A204.1 (cell line): ENCODE measurements around the gene ADIPOR2.

Experiments used
- FAIRE-seq: peaks from 2 replicates; lab custom pipeline; 2012; peaks lifted over from hg19 to GRCh38; lab: Jason Lieb, UNC

Gene ADIPOR2, protein sequence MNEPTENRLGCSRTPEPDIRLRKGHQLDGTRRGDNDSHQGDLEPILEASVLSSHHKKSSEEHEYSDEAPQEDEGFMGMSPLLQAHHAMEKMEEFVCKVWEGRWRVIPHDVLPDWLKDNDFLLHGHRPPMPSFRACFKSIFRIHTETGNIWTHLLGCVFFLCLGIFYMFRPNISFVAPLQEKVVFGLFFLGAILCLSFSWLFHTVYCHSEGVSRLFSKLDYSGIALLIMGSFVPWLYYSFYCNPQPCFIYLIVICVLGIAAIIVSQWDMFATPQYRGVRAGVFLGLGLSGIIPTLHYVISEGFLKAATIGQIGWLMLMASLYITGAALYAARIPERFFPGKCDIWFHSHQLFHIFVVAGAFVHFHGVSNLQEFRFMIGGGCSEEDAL

DNA sequence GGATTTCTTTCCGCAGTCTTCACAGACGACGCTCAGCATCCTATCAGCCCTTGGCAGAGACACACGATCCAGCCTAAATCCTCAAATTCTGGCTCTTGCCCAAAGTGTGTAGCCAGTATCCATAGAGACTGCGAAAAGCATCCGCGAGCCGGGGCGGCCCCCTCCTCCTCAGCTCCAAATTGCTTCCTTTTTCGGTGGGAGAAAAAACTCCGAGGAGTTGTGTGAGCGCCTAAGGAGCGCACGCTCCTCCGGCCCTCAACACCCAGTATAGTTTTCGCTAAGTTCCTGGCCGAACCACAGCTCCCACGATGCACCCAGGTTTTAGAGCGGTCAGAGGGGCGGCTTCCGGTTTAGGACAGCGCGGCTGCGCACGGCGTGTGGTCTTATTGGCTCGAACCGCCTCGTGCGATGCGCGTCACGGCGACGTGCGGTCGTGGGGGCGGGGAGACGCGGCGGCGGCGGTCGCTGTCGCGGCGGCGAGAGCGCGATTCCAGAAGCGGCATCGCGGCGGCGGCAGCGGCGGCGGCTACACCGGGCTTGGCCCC is at the start of gene ADIPOR2:
Gene ADIPOR2, plus strand, starts transcription at position 493 of the 545 bp plus-strand sequence. CDS start 63,274 bp downstream, outside the sequence.
- no peak for FAIRE-seq

DNA sequence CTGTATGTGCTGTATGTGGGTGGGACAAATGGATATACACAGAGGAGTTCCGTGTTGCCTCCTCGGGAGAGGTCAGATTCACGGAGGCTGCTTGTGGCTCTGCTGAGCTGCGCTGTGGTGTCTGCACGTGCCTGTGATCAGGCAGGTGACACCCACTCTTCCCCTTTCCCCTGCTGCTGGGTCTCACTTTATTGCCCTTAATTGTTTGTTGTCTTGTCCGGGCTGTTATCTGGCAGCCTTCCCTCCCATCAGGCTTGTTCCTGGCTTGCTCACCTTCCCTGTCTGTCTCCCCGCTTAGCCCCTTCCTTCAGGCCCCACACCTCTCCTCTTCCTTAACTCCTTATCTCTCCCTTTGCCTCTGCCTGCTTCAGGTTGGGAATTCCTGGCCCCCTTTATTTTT is 48.4 kb upstream of the ADIPOR2 start:
- no peak for FAIRE-seq

DNA sequence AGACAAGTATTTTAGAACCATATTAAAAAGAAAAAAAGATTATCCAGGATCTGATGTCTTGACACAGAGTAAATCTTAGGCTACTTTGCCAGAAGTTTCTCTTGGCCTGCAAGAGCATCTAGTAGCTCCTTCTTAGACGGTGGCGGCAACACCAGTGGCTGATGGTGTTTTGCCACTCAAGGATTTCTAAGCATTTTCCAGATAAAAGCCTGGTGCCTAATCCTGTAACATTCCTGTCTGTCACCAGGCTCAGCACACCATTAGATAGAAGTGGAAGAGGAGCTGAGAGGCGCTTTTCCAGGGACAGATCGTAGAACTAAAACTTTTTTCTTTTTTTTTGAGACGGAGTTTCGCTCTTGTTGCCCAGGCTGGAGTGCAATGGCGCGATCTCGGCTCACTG is 47.8 kb upstream of the ADIPOR2 start:
- FAIRE-seq: no peak

DNA sequence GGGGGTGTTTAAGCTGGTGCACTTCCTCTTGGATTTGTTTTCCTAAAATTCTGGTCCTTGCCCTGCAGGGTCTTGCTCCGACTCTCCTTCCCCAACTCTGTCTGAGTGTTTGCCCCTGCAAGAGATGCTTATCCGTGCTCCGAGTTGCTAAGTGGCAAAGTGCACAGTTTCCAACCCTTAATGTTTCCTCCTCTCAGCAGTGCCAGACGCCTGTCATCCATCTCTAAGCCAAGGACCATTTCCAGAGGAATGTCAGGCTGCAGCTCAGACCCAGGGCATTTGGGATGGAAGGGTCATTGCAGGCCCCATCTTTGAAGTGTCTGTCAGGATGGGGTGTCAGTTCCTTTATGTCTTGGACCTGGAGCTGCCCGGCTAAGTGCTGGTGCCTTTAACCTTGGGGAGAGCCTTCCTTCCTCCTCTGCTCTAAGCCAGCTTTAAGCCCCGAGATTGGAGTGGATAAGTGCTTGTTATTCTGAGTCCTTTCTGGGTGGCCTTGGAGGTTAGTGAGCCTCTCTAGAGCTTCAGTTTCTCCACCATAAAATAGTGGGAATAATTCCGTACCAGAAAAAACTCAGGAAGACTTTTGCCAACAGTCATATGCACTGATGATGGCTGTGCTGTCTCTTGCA is 46.9 kb upstream of the ADIPOR2 start:
- no peak for FAIRE-seq

DNA sequence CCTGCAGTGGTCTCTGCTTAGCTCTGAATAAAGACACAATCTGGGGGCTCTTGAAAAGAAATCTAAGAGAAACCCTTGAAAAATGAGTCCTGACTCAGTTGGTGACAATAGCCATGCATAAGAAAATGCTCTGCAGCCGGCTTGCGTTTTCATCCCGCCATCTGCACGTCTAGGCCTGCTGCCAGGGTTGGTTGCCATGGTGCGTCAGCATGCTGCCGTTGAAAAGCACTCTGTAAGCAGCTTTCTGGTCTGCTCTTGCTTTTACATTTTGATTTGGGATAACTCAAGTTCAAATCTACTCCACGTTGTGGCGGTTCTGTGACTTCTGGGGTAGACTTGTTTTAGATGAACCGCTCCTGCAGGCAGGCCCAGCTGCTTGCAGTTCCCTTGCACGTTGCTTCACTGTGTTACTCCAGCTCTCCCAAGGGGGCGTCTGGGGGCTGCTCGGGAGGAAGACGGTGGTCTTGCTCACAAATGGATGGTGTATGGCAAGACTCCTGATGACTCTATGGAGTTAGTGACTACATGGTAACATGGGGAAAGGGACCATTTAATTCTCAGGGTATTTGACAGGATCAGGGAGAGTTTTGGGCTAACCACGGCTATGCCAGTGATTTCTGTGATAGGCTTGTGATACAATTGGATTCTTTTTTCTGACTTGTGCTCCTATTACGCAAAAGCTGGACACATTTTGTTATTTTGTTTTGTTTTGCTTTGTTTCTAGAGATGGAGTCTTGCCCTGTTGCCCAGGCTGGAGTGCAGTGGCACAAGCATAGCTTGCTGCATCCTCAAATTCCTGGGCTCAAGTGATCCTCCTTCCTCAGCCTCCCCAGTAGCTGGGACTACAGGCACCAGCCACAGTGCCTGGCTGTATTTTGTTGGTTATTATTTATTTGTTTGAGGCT is 46.1 kb upstream of the ADIPOR2 start:
- no peak for FAIRE-seq

DNA sequence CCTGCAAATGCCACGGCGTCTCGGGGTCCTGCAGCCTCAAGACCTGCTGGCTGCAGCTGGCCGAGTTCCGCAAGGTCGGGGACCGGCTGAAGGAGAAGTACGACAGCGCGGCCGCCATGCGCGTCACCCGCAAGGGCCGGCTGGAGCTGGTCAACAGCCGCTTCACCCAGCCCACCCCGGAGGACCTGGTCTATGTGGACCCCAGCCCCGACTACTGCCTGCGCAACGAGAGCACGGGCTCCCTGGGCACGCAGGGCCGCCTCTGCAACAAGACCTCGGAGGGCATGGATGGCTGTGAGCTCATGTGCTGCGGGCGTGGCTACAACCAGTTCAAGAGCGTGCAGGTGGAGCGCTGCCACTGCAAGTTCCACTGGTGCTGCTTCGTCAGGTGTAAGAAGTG is 45.1 kb upstream of the ADIPOR2 start:
- no peak for FAIRE-seq

DNA sequence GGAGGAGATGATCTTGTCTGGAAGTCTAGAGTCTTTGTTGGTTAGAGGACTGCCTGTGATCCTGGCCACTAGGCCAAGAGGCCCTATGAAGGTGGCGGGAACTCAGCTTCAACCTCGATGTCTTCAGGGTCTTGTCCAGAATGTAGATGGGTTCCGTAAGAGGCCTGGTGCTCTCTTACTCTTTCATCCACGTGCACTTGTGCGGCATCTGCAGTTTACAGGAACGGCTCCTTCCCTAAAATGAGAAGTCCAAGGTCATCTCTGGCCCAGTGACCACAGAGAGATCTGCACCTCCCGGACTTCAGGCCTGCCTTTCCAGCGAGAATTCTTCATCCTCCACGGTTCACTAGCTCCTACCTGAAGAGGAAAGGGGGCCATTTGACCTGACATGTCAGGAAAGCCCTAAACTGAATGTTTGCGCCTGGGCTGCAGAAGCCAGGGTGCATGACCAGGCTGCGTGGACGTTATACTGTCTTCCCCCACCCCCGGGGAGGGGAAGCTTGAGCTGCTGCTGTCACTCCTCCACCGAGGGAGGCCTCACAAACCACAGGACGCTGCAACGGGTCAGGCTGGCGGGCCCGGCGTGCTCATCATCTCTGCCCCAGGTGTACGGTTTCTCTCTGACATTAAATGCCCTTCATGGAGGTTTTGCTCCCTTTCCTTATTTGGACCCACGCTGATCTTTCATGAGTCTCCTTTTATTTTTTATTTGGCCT is 44.1 kb upstream of the ADIPOR2 start:
- no peak for FAIRE-seq

DNA sequence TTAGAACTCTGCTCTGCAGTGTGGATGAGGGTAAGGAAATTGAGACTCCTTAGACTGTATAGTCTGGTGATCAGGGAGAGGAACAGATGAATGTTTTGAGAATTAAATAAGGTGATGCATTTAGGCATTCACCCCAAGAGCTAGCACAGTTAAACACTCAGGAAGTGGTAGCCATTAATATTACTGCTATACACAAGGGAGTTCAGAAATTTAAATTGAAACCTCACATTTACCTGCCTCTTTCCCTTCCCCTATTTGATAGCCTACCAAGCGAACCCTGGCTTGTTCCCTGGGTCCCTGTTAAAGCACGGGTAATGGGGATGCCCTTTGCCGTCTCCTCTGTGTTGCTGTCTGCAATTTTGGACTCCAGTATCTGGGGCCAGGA is 43.6 kb upstream of the ADIPOR2 start:
- no peak for FAIRE-seq

DNA sequence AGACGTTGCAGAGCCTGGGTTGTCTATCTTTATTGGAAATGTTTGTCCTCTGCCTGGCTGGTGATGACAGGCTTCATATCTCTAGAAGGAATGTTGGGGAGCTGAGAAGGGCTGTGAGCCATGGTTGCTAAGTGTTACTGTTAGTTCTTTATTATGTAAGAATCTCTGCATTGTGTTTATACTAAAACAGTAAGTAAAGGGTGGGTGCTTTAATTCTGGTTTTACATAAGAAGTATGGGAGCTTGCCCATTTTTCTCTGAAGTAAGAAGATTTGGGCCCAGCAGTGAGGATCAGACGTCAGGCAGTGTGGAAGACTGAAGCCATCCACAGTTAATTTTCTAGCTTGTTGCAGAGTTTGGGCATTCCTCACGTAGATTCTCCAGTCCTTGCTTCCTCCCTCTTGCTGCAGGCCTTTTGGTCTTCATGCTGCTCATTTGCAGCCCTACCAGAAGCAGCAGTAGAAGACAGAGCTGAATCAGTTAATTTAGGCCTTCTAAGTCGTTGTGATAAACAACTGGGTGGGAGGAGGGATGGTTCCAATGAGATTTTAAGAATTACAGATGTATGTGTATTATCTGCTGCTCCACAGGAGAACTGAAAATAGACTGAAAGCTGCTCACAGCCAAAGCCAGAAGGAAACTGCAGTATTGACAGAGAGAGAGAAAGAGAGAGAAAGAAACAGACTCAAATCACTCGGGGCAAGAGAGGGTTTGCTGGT is 40.5 kb upstream of the ADIPOR2 start:
- FAIRE-seq: no peak

DNA sequence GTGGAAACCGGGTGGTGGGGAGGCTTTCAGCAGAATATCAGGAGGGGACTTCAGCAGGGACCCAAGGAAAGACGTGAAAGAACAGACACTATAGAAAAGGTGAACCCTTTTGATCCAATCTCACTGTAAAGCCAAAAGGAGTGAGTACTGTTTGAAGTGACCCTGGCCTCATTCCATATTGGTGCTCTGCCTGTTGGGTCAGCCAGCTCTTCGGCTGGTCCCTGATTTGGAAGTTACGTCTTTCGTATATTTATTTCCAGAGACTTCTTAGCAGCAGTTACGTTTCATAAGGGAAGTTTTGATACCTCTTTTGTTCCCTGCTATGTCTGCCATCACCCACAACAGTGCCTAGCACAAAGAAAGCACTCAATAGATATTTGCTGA is 39.9 kb upstream of the ADIPOR2 start:
- FAIRE-seq: no peak

DNA sequence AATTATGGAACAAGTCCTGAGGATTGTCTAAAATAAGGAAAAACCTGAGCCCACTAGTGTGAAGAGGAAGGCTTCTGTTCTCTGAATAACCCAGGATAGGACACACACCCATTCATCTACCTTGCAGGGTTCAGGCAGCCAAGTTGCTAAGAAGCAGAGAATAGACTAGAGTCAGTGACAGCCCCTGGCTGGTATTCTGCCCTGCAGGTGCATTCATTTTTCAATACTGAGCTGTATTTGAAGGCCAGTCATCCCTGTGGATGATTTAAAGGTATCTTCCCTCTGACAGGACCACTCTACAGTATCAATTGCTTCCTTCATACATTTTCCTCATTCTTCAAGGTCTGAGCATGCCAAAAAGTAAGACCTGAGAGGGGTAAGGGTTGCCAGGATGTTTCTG is 38.9 kb upstream of the ADIPOR2 start:
- FAIRE-seq: no peak

DNA sequence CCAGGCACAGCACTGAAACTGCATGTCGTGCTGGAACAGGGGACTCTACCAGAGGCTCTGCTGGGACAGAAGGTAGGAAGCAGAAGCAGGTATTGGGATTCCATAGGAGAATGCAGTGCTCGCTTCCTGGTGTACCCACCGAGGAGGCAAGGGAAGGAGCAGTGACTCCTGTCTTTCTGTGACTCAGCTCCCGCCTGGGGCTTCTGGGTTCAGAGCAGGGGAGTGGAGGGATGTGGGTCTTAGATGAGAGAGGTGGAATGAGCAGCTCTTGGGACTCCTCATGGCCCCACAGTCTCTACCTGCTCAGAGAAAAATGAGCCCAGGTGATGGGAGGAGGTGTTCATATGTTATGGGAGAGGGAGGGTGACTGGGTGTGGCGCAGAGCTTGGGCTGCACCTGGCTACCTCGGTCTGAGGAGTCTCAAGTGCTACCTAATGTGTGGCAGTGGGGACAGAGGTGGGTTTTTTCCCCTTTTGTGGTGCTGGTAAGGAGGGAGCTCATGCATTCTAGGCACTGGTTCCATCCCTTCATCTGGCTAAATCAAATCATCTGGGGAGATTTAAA is 35.6 kb upstream of the ADIPOR2 start:
- no peak for FAIRE-seq

DNA sequence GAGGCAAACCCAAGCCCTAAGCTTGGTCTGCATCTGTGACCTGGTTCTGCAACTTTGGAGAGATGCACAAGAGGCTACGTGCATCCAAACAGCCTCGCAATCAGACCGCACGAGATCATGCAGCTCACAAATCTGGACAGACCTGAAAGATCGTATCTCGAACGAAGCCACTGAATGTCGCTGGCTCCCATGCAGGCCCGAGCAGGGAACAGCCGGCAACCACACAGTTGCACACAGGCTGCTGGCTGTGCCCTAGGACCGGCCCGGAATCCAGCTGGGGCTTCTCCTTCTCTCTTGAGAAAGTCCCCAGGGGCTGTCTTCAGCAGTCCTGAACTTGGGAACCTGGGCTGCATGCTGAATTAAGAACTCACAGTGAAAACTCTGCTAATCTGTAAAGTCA is 34.0 kb upstream of the ADIPOR2 start:
- FAIRE-seq: no peak

DNA sequence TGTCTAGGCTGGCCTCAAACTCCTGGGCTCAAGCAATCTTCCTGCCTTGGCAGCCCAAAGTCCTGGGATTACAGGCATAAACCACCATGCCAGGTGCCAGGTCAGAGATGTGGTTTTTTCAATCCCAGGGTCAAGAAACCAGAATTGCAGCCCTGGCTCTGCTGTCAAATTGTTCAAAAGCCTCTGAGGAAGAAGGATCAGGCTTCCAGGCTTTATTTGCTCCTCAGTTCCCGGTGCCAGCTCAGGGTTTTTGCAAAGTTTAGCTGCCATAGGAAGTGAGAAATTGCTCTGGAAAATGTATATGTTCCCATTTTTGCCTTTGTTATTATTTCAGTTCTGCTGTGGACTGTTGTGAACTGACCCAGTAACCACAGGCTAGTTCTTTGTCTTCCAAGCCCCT is 33.2 kb upstream of the ADIPOR2 start:
- FAIRE-seq: no peak

DNA sequence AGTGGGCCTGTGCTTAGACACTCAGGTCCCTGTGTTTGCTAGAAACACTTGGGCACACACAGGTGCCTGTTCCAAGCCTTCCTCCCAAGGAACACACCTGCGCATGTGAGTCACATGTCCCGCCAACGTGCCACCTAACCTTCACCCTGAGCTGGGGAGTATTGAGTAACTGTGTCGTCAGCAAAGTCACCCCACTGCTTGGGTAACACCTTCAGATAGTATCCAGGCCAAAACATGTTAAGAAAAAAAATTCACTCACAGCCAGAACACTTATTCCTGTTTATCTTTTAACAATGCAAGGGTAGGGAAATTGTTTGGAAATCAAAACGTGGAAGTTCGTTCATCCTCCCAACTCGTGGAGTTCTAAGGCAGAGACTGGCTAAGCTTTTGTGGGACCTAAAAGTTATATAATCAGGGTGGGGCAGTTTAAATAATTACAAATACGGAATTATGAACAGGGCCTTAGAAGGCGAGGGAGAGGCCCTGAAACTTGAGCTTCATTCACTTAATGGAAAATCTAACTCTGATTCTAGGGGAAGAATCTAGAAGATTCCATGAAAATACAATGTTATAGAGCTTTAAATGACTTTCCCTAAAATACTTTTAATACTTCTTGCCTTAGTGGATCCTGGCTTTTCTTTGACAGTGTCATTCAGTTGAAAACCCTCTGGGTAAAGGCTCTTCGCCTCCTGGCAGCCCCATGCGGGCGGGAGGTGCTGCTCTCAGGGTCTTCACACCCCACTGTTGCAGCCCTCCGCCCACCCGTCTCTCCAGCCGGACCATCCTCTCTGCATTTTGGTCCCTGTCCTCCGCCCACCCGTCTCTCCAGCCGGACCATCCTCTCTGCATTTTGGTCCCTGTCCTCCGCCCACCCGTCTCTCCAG is 30.3 kb upstream of the ADIPOR2 start:
- FAIRE-seq: no peak

DNA sequence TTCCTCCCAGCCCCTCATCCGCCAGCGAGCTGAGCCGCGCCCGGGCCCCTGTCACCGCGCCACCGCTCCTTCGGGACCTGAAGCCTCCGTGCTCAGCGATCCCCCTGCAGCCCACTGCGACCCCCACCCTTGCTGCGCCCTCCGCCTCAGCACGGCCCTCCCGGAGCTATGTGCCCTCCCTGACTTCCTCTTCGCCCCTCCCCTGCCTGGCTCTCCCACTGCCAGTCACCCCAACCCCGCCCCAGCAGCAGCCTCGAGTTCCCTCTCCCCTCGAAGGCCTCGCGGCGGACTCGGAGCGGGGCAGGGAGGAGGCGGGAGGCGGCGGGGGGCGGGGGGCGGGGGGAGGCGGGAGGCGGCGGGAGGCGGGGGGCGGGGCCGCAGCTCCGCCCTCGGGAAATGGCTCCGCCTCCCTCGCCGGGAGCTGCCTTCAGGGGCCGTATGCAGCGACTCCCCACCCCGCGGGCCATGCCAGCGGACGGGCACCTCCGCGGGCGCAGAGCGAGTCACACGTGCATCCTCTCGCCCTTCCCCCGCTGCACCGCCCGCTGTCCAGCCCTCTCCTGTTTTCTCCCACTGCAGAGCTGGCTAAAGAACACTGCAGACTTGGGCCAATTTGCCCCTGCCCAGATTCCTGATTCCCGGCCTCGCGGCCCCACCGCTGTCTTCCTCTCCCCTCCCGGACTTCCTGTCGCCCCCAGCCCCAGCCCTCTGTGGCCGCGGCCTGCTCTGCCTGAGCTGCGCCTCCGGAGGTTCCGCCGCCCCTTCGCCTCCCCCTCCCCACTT is 29.1 kb upstream of the ADIPOR2 start:
- FAIRE-seq: no peak

DNA sequence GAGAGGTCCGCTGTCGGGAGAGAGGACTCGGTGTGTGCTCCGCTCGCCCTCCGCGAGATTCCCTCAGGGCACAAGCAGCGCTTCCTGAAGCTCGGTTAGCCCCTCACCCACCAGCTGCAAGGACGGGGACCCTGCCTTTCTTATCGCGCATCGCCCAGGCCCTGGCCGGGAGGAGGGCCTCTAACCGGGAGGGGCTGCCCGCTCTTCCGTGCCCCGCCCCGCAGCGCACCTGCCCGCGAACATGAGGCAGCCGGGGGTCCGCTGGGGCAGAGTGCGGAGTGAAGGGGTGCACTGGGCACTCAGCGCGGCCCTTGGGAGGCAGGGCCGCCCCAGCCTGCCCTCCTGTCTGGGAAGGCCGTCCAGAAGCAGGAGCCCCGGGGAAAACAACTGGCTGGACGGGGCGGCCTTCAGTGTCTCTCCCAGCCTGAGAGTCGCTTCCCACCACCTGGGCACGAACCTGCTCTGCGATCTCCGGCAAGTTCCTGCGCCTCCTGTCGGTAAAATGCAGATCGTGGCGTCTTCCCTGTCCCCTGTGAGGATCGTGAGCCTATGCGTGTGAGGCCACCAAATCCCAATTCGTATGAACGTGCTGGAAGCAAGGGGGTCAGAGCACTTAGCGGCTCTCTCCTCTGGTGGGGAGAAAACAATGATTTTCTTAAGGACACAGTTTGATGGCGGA is 28.0 kb upstream of the ADIPOR2 start:
- no peak for FAIRE-seq

DNA sequence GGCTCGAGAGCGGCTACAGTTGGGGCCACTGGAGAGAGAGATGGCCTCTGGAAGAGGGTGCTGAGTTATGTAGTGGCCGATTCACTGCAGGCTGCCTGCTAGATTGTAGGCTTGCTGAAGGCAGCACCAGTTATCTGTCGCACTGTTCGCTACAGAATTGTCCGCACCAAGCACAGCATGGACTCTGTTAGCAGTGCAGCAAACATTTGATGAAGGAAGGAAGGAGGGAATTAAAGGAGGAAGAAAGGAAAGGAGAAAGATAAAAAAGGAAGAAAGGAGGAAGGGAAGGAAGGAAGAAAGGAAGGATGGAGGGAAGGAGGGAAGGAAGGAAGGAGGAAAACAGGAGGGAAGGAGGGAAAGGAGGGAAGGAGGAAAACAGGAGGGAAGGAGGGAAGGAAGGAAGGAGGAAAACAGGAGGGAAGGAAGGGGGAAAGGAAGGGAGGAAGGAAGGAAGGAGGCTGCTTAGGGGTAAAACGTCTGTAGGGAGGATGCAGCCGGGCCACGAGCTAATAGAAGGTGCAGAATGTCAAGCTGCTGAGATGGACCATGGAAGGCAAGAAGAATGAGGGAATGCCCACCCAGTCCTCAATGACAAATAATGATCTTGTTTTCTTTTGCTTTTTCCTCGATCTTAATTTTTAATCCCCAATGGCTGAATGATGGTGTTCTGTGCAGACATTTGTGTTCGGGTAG is 27.3 kb upstream of the ADIPOR2 start:
- FAIRE-seq: no peak
